K562 (cell line): ENCODE measurements around the gene PGP. TPM values are rescaled to one million over a fixed set of nuclear protein-coding genes. Genes with fewer than 3 reads are reported as not detected.

Experiments used
- ARNT ChIP-seq, 2 experiments: fragments of 450-650 bp; IDR thresholded peaks; 2 replicates each; pipeline ENCODE4 v1.6.1; 2016; ENCODE audit warnings: mild to moderate bottlenecking in 1 of 2
- ETS2 ChIP-seq: IDR thresholded peaks from 2 replicates; pipeline ENCODE4 v1.6.1; 2016; ENCODE audit warnings: borderline replicate concordance, missing genetic modification characterization, mild to moderate bottlenecking, moderate library complexity, missing compliant biosample characterization; ENCODE audit not compliant: poor library complexity, severe bottlenecking
- GABPA ChIP-seq: fragments of 200-800 bp; sonication (Bioruptor generic); conservative IDR thresholded peaks from 2 replicates; pipeline ENCODE4 v1.6.1; 2016; ENCODE audit warnings: low read depth, missing genetic modification characterization, missing compliant biosample characterization
- GABPB2 ChIP-seq: fragments of 250-450 bp; sonication (Bioruptor Pico); conservative IDR thresholded peaks from 2 replicates; pipeline ENCODE4 v1.5.1; 2021; ENCODE audit warnings: mild to moderate bottlenecking
- GTF2A2 ChIP-seq: IDR thresholded peaks from 2 replicates; pipeline ENCODE4 v1.6.1; 2016; ENCODE audit warnings: mild to moderate bottlenecking, missing genetic modification characterization, missing compliant biosample characterization
- HNRNPK ChIP-seq: fragments of 200-400 bp; formaldehyde crosslinking; IDR thresholded peaks from one replicate; pipeline ENCODE4 v1.6.1; 2018; ENCODE audit warnings: mild to moderate bottlenecking, low read depth, low read length; ENCODE audit not compliant: poor library complexity, severe bottlenecking
- KAT2B ChIP-seq: IDR thresholded peaks from one replicate; pipeline ENCODE4 v1.6.1; 2012; ENCODE audit warnings: low read depth, mild to moderate bottlenecking, control low read depth, inconsistent platforms, low read length, moderate library complexity
- MTA1 ChIP-seq: fragments of 450-650 bp; IDR thresholded peaks from 2 replicates; pipeline ENCODE4 v1.6.1; 2017; ENCODE audit warnings: borderline replicate concordance
- MYNN ChIP-seq, 2 experiments: sonication (generic); formaldehyde crosslinking in 1 of 2; IDR thresholded peaks; 2 replicates each; pipeline versions ENCODE4 v1.5.0 to v1.6.1; 2016 to 2020; ENCODE audit warnings: antibody characterized with exemption in 1 of 2, missing genetic modification reagents in 1 of 2
- NCOA2 ChIP-seq, 2 experiments: fragments of 450-650 bp; IDR thresholded peaks; 2 replicates each; pipeline ENCODE4 v1.6.1; 2018; ENCODE audit warnings: mild to moderate bottlenecking in 2 of 2, moderate library complexity in 1 of 2; ENCODE audit not compliant: partially characterized antibody in 2 of 2
- PURB ChIP-seq: sonication (generic); formaldehyde crosslinking; IDR thresholded peaks from 2 replicates; pipeline ENCODE4 v1.9.0; 2021; ENCODE audit warnings: low read depth, mild to moderate bottlenecking, missing genetic modification reagents
- SPI1 ChIP-seq: IDR thresholded peaks from 2 replicates; pipeline ENCODE4 v1.6.1; 2011; ENCODE audit warnings: low read depth, low read length, control low read depth, borderline replicate concordance
- SRF ChIP-seq, 2 experiments: fragments of 250-450, 450-650 bp in 1 of 2; sonication (Bioruptor Pico) in 1 of 2; sonication (generic) in 1 of 2; formaldehyde crosslinking; IDR thresholded peaks; 2 replicates each; pipeline versions ENCODE4 v1.5.0 to v1.5.1; 2020 to 2022; ENCODE audit warnings: mild to moderate bottlenecking in 1 of 2, missing genetic modification reagents in 1 of 2
- TSC22D4 ChIP-seq: fragments of 450-650 bp; IDR thresholded peaks from 2 replicates; pipeline ENCODE4 v1.6.1; 2016; ENCODE audit warnings: missing genetic modification characterization, missing biosample characterization, control low read depth
- ZBTB7A ChIP-seq: IDR thresholded peaks from 2 replicates; pipeline ENCODE4 v1.6.1; 2011; ENCODE audit warnings: low read depth, mild to moderate bottlenecking, low read length, moderate library complexity, borderline replicate concordance; ENCODE audit not compliant: control insufficient read depth
- ZEB2 ChIP-seq: fragments of 450-650 bp; IDR thresholded peaks from 2 replicates; pipeline ENCODE4 v1.6.1; 2016
- ZNF146 ChIP-seq: IDR thresholded peaks from one replicate; pipeline ENCODE4 v1.6.1; 2018; ENCODE audit warnings: missing compliant biosample characterization; ENCODE audit not compliant: unreplicated experiment
- ZNF24 ChIP-seq: fragments of 450-650 bp; IDR thresholded peaks from 2 replicates; pipeline ENCODE4 v1.6.1; 2016
- ZNF311 ChIP-seq: fragments of 250-450 bp; sonication (Bioruptor Pico); IDR thresholded peaks from 2 replicates; pipeline ENCODE4 v1.4.0; 2020; ENCODE audit warnings: mild to moderate bottlenecking, moderate library complexity
- polyA plus RNA-seq, 8 experiments: library from polyadenylated mRNA; depleted of rRNA in 4 of 8; stranded (reverse) in 5 of 8; unstranded in 3 of 8; fragments of >200 nt; fragmentation: Nextera tagmentation in 2 of 8; fragmentation: Illumina TruSeq in 1 of 8; extraction: Ambion mirVana in 2 of 8; extraction: Trizol in 1 of 8; gene quantifications; 2 replicates each; pipeline versions ENCODE4 v1.2.1 to v1.2.3, GENCODE V29; 2011 to 2014; ENCODE audit warnings: inconsistent platforms in 1 of 8, missing spikeins in 1 of 8
- total RNA-seq, 7 experiments: library from RNA; depleted of rRNA in 6 of 7; stranded (reverse); fragments of >200 nt in 6 of 7; fragmentation: Illumina TruSeq in 2 of 7; extraction: Trizol in 2 of 7; gene quantifications; 2 replicates each; pipeline versions ENCODE4 v1.2.1 to v1.2.3, GENCODE V29; 2011 to 2021; ENCODE audit warnings: low replicate concordance in 1 of 7
- TF ChIP-seq, protein P1 (sequence below): sonication (generic); formaldehyde crosslinking; IDR thresholded peaks from 2 replicates; pipeline ENCODE4 v1.8.1; 2023; ENCODE audit warnings: mild to moderate bottlenecking, missing genetic modification reagents, moderate library complexity

The PGP gene
- total and polyA plus RNA-seq, 9 of the 15 experiments (the other 6 are each of a cell fraction or from before 2014, with no cell fraction given), result 1.1 to 57.6 (median 19.6) TPM

DNA sequence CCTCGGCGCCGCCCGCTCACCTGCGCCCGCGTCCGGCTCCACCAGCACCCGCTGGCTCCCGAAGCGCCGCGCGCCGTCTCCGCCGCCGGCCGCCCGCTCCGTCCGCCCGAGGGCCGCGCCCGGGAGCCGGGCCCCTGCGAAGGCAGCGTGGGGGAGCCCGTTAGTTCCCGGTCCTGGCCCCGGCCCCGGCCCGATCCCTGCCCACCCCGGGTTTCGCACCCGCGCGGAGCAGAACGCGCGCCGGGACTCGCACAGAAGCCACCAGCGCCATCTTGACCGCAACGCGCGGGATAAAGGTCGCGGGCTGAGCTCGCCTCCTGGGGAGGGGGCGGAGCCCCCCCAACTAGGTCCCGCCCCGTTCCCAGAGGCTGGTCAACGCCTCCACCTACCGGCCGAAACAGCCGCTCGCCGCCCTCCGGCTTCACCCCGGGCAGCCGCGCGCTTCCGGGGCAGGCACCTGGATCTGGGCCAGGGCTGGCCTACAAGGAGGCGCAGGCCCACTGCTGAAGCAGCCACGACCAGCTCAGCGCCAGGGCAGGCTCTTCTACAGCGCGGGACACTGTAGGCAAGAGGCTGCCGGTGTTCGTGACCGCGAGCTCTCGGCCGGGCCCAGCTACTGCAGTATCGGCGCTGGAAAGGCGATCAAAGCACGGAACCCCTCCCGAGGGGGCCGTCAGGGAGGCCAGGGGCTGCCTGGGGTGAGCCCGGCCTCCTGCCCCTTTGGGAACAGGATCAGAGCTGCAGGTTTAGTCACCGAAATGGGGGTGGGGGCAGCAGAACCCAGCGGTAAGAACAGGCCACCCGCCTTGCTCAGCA, 36.9 kb upstream of the PGP start, which contains the start of gene ECI1 (continued):
- peak in 1 of 2 experiments; percentile 59; a peak in 1 of 4 replicates for TF ChIP-seq SRF (CRISPR knock-in tag; IDR thresholded peaks at IDR 0.05)
- TF ChIP-seq SPI1, result no peak
- no peak for TF ChIP-seq NCOA2 (IDR thresholded peaks at IDR 0.05; ENCODE audit: partially characterized antibody in 2 of 2)
- no peak for TF ChIP-seq HNRNPK
- TF ChIP-seq ZNF146 (CRISPR knock-in tag), result no peak
- TF ChIP-seq ZEB2, result peak; percentile 15; the same call in 1 of the 2 replicates
- peak; percentile 86; the same call in 1 of the 2 replicates for TF ChIP-seq MYNN (IDR thresholded peaks at IDR 0.05)
- no peak for TF ChIP-seq MYNN (CRISPR knock-in tag; IDR thresholded peaks at IDR 0.05)
- 0 out of 2 replicates have a peak, but pooled peaks have one; percentile 28 for TF ChIP-seq ZNF24
- TF ChIP-seq GABPB2 (CRISPR knock-in tag), result no peak
- TF ChIP-seq ZBTB7A, result peak; percentile 90; the same call in 1 of the 2 replicates
- TF ChIP-seq ETS2 (tag), result no peak
- no peak for TF ChIP-seq GTF2A2 (tag)
- TF ChIP-seq PURB (CRISPR knock-in tag), result no peak
- peak; percentile 83 for TF ChIP-seq GABPA
- no peak for TF ChIP-seq KAT2B
- no peak for TF ChIP-seq ARNT (IDR thresholded peaks at IDR 0.05)
- TF ChIP-seq MTA1, result no peak
- TF ChIP-seq TSC22D4 (tag), result no peak
- TF ChIP-seq, protein P1, sequence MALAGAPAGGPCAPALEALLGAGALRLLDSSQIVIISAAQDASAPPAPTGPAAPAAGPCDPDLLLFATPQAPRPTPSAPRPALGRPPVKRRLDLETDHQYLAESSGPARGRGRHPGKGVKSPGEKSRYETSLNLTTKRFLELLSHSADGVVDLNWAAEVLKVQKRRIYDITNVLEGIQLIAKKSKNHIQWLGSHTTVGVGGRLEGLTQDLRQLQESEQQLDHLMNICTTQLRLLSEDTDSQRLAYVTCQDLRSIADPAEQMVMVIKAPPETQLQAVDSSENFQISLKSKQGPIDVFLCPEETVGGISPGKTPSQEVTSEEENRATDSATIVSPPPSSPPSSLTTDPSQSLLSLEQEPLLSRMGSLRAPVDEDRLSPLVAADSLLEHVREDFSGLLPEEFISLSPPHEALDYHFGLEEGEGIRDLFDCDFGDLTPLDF (CRISPR knock-in tag), result peak; percentile 60; the same call in 1 of the 2 replicates
- TF ChIP-seq ZNF311 (CRISPR knock-in tag), result no peak
